ENCODE data around the gene CABLES2.
A peak's percentile ranks its signal among the peaks of the same experiment; 100 is the strongest.
"Not testable (repeated sequence)": the region's sequence is repeated elsewhere in the genome, so short reads cannot be mapped to it uniquely, and the experiment has no call there.

The CABLES2 gene

GRCh38 chr20:62390317-62391164 lies 16.5 kb downstream of the CABLES2 start:
- no peak for DNase-seq (ENCODE audit: low read depth)

- no peak for DNase-seq (ENCODE audit: low read depth)
Observed at GRCh38 chr20:62389601-62390087, 17.4 kb downstream of the CABLES2 start.

DNA sequence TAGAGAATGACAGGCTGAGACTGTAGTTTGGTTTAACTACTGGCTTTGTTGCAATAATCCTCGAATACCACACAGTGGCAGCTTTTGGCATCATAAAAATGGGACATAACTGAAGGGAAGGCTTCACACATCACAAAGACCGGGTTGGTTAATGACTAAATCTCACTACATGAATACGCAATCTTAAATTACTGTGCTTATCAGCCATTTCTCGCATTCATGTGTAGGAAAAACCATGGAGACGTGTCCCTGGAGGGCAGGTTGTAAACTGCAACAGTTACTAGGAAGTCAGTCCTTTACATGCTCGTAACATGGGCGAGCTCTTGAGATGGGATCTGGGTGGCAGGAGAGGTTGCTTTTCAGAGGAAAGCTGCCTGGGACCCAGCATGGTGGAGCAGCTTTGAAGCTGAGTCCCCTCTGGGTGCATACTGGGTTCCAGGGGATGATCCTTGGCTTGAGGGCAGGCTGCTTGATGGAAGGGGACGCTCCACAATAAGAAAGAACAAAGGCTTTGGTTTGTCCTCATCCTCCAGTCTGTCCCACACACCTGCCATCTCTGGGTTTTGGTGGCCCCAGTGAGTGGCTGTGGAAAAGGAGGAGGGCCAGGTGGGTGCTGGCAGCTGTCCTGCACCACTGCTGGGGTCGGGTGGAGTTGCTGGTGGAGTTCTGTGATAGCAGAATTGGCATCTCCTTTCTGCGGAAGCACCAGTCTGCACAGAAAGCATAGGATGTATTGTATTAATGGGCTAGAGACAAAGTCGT lies 18.1 kb downstream of the CABLES2 start:
- DNase-seq (ENCODE audit: low read depth) = no peak

DNA sequence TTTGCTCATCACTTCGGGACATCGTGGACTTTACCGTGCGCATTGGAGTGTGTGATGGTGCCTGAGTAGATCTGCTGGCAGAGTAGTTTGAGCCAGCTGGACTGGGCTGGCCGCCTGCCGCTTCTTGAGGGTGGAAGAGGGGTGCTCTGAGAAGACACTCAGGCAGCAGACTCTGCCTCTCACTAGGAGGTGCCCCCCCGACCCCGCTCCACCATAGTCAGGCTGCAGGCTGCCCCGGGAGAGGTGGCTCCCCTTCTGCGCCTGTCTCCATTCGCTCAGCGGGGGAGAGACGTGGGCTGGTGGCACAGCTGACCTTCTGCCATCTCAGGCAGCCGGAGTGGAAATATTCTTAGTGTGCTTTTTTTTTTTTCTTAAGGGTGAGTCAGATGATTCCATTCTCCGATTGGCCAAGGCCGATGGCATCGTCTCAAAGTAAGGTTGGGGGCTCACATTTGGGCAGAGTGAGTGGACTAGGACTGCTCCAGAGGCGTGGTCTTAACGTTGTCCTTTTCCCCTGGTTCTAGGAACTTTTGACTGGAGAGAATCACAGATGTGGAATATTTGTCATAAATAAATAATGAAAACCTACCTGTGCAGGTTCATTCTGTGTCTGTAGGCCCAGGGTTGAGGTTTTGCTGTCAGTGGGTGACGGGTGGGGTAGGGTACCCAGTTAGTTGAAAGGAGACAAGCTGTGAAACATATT lies 19.0 kb downstream of the CABLES2 start:
- no peak for DNase-seq (ENCODE audit: low read depth)

DNA sequence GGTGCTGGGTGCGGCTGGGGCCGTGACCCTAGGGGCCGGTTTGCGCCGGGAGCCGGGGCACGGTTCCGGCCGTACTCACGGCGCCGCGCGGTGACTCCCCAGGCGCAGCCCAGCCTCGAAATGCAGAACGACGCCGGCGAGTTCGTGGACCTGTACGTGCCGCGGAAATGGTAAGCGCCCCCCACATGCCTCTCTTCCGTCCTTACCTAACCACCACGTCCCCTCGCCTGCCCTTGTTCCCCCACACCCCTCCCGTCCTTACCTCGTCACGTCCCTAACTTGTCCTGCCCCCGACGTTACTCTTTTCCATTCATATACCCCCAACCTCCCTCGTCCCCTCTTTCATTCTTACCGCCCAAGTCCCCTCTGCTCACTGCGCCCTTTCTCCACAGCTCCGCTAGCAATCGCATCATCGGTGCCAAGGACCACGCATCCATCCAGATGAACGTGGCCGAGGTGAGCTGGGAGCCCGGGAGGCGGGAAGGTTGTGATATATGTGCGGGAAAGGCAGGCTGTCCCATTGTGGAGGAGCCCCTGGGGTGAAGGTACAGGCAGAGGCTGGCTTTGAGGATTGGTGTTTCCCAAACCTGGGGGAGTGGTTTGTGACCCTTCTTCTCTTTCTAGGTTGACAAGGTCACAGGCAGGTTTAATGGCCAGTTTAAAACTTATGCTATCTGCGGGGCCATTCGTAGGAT lies 19.7 kb downstream of the CABLES2 start:
- DNase-seq (ENCODE audit: low read depth) = no peak

DNA sequence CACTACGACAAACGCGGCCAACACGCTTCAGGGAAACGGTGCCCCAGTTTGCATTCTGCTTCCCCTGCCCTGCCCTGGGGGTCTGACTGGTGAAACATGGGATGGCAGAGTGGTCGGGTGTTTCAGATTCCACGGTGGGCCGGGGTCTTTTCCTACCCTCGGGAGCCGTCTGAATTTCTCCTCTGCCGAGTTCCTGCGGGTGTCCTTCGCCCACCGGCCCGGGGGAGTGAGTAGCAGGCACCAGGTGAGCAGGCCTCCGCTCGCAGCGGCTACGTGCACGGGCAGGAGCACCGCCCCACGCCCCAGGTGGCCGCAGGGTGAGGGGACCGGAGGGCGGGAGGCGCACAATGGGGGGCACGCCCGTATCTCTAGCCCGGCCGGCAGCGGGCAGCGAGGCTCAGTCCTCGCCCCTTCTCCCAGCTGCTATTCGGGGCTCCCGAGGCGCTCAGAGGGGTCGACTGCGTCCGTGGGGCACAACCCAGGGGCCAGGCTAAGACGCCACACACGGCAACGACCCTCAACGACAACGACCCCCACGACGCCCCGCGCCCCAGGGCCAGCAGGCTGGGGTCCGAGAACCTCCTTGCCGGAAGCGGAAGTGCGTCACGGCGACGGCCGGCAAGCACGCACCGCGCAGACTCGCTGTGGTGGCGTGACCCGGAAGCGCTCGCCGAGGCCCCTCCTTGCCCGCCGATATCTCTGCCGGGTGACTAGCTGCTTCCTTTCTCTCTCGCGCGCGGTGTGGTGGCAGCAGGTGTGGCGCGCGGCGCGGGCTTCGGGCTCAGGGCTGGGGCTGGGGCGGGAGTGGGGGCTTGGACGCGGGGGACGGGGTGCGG lies 20.5 kb downstream of the CABLES2 start, which contains the start of gene RPS21:
Gene RPS21, plus strand, starts transcription at position 721 of the 836 bp plus-strand sequence. CDS start 236 bp downstream, outside the sequence.
- peak; percentile 93 for DNase-seq (ENCODE audit: low read depth)

- DNase-seq (ENCODE audit: low read depth) = peak; percentile 77
Observed at GRCh38 chr20:62382306-62383198, 24.5 kb downstream of the CABLES2 start.

GRCh38 chr20:62381842-62382241 lies 25.2 kb downstream of the CABLES2 start:
- DNase-seq (ENCODE audit: low read depth) = no peak

DNA sequence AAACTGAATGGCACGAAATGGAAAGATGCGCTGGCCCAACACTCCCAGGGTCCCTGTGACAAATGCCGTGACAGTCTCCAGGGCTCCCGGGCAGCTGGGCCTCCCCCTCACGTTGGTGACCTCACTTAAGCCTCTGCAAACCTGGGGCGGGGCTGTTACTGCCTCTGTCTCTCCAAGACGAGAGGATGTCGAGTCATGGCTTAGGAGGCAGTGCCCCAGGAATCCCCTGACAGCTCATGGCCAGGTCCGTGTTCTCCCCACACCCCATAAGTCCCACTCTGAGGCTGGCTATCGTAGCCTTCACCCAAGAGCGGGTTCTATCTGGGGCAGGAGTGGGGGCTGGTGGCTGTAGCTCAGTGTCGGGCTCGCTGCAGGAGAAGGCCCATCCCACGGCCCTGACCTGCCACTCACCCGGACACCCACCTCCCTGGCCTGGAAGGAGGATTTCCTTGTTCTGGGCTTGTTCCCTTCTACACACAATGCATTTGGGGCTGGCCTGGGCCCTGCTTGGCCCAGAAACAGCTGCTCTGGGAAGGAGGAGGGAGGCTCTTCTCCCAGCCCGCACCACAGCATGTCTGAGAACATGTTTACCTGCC lies 25.8 kb downstream of the CABLES2 start:
- DNase-seq (ENCODE audit: low read depth) = no peak

DNA sequence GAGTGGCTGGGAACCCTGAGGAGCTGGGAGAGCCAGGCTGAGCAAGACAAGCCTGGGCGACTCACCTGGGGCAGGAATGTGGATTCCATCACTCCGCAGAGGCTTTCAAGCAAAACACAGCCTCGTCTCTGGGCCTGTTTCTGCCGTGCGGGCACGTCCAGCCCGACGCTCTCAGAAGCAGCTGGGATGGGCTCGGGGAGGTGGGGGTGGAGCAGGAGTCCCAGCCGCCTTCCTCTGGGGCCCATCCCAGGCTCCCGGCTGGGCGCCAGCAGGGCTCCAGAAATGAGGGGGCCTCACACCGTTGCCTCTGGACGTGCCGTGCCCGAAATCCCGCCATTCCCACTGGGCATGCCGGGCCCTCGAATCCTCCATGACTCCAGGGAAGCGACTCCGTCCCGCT lies 28.9 kb downstream of the CABLES2 start:
- no peak for DNase-seq (ENCODE audit: low read depth)

GRCh38 chr20:62377615-62378178 lies 29.4 kb downstream of the CABLES2 start:
- DNase-seq (ENCODE audit: low read depth) = no peak

GRCh38 chr20:62377064-62377461 lies 30.0 kb downstream of the CABLES2 start:
- no peak for DNase-seq (ENCODE audit: low read depth)

DNA sequence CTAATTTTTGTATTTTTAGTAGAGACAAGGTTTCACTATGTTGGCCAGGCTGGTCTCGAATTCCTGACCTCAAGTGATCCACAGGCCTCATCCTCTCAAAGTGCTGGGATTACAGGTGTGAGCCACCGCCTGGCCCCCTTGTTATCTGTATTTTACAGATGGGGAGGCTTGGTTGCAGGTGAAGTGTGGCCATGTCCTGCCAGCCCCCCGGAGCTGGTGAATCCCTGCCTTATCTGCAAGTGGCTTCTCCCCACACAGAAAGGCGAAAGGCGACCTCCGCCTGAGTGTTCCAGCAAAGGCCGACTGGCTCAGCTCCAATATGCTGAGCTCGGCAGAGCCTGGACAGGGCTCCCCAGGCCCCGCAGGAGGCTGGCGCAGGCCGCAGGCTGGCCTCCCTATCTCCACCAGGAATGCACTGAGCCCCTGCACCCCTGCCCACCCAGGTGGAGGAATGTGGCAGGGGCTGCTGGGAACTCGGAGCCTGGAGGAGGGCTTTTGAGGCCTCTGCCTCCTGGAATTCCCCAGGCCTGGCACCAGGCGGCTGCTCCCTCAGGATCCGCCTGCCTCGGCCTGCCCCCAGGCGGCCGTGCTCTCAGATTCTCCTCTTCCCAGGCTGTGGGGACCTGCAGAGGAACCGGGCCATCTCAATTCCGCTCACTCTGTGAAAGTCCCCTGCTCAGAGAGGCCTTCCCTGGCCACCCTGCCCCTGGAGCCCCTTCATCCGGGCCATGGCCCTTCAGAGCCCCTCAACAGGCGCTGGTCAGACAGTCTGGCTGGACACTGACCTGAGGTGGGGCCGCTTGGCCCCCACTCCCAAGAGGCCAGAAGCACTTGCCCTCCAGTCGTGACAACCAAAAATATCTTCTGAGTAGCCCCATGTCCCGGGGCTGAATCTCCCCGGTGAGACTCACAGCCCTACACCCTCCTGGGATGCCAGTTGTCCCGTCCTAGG lies 30.7 kb downstream of the CABLES2 start:
- DNase-seq (ENCODE audit: low read depth) = no peak

GRCh38 chr20:62374331-62375152 lies 32.5 kb downstream of the CABLES2 start:
- DNase-seq (ENCODE audit: low read depth) = no peak

DNA sequence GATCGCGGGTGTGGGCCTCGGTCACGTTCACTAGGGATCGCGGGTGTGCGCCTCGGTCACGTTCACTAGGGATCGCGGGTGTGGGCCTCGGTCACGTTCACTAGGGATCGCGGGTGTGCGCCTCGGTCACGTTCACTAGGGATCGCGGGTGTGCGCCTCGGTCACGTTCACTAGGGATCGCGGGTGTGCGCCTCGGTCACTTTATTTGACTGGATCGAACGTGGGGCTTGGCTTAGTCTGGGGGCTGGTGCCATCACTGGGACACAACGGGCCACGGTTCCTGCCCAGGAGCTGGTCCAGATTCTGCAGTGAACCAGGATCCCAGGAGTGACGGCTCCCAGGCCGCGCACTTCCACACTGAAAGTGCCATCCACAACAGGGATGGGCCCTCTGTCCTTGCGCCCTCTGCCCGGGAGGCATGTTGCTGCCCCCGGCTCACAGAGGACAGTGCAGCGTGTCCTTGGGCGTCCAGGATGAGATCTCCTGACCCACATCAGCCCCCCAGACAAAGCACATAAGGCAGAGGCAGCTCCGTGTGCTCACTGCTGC lies 33.4 kb downstream of the CABLES2 start:
- DNase-seq (ENCODE audit: low read depth) = not testable (repeated sequence)

Data from activated T-cell treated with anti-CD3 and anti-CD28 coated beads for 48 hours (primary cell).